GM12865 (cell line): ENCODE data around the gene NDST3.

Source experiments
- DNase-seq: peaks from one replicate; pipeline ENCODE4 v3.0.0; 2010; ENCODE audit warnings: low read depth
- H3K4me3 ChIP-seq: 2 replicates; pipeline ENCODE4 v1.5.1; 2011; ENCODE audit warnings: mild to moderate bottlenecking, low read depth, low read length, control low read depth
- CTCF ChIP-seq: IDR thresholded peaks from 2 replicates; pipeline ENCODE4 v1.5.1; 2011; ENCODE audit warnings: low read length, control low read depth, low read depth, inconsistent platforms; ENCODE audit not compliant: insufficient read depth; ENCODE audit errors: missing control alignments

The NDST3 gene

GRCh38 chr4:118280501-118281218 lies 246.4 kb downstream of the NDST3 start:
- peak overlapping the region; percentile 64 for H3K4me3 ChIP-seq
- peak; percentile 74 for DNase-seq

GRCh38 chr4:118281611-118282442 lies 247.5 kb downstream of the NDST3 start:
- TF ChIP-seq CTCF: no peak
- DNase-seq: peak; percentile 46
- H3K4me3 ChIP-seq: no peak overlapping the region

More at GRCh38 chr4:118280501-118281218, 246.4 kb downstream of the NDST3 start:
- TF ChIP-seq CTCF: peak; percentile 64

- peak; percentile 18 for DNase-seq
- TF ChIP-seq CTCF: no peak
- H3K4me3 ChIP-seq: no peak overlapping the region
These were observed 248.4 kb downstream of the NDST3 start for GRCh38 chr4:118282692-118283091.

- H3K4me3 ChIP-seq: no peak overlapping the region
- peak; percentile 39 for DNase-seq
- no peak for TF ChIP-seq CTCF
These were observed 249.9 kb downstream of the NDST3 start for GRCh38 chr4:118284169-118284568.

GRCh38 chr4:118285931-118286330 lies 251.6 kb downstream of the NDST3 start:
- no peak for DNase-seq
- no peak overlapping the region for H3K4me3 ChIP-seq
- no peak for TF ChIP-seq CTCF

- H3K4me3 ChIP-seq: no peak overlapping the region
- no peak for DNase-seq
- no peak for TF ChIP-seq CTCF
These were observed 252.4 kb downstream of the NDST3 start for GRCh38 chr4:118286685-118287084.
